NCI-H345 (cell line): ENCODE results near the gene CST11.

Experiments used
- DNase-seq: peaks from one replicate; lab custom pipeline; 2025; lab: John Stamatoyannopoulos, UW

The CST11 gene

DNA sequence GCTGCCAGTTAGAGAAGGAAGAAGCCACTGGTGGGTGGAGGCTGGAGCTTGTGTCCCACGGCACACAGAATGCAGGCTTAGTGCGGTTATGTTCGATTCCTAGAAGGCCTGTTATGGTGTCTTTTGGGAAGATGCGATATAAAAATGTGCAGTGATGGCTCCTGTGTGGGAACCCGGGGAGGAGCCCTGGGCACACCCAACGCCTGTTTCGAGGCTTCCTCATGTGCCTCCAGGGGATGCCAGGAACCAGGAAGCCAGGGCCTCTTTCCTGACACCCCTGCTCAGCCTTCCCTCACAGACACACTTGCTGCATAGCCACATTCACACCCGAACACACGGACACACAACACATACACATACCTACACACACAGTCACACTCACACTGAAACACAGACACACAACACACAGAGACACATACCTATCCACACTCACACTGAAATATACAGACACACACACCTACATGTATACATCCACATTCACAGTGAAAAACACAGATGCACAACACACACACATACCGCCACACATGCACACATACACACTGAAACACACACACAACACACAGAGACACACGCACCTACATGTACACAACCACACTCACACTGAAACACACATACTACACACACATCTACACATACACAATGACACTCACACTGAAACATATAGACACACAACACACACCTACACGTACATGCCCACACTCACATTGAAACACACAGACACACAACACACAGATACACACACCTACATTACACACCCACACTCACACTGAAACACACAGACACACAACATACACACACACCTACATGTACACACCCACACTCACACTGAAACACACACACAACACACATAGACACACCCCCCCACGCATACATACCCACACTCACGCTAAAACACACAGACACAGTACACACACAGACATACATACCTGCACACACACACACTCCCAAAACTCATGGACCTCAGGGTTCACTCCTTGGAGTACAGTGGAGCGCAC is 1.2 kb upstream of the CST11 start:
- no peak for DNase-seq

GRCh38 chr20:23451956-23452487 is 654 bp downstream of the CST11 start:
- DNase-seq, result no peak

DNA sequence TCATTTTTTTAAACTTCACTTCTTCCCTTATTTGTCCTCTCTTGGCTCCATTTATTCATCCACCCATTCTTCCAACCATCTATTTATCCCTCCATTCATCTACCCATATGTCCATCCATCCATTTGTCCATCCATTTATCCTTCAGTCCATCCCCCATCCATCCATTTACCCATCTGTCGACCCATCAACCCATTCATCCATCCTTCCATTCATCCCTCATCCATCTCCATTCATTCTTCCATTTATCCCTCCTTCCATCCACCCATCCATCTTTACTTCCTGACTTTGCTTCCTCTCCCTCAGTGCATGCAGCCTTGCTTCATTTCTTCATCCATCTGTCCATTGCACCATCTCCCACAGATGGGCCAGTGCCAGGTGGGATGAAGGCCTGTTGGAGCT is 1.8 kb downstream of the CST11 start:
- DNase-seq, result no peak

DNA sequence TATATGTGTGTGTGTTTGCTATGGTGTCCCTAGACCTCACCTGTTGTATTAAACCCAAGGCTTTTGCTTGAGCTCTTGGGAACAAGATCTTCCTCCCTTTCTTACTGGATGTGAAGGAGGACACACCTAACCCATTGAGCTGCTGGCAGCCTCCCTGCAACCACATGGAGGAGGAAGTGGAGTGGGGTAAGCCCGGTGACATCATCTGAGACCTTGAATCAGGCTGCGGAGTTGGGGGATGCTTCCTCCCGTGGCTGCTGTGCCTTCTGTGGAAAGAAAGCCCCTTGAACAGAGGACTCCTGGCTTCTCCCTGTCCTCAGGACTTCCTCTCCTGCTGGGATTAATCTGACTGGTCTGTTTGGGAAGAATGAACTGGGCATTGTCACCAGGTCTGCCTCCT is 3.3 kb downstream of the CST11 start:
- no peak for DNase-seq

DNA sequence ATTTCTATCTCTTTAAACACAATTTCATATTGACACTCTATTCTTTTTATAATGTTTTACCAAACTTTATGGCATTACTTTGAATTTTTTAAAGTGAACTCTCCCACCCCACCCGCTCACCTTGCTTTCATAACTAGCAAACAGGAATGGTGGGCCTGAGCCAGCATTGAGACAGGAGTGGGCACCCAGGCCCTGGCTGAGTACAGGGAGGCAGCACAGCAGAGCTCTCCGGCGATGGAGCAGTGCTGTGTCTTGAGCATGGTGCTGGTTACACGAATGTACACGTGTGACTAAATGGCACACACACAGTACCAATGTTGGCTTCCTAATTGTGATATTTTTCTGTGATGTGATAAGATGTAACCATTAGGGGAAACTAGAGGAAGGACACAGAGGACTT is 4.5 kb downstream of the CST11 start:
- DNase-seq, result no peak

GRCh38 chr20:23446505-23446904 is 6.2 kb downstream of the CST11 start:
- no peak for DNase-seq

GRCh38 chr20:23445596-23446217 is 7.0 kb downstream of the CST11 start:
- DNase-seq, result no peak

DNA sequence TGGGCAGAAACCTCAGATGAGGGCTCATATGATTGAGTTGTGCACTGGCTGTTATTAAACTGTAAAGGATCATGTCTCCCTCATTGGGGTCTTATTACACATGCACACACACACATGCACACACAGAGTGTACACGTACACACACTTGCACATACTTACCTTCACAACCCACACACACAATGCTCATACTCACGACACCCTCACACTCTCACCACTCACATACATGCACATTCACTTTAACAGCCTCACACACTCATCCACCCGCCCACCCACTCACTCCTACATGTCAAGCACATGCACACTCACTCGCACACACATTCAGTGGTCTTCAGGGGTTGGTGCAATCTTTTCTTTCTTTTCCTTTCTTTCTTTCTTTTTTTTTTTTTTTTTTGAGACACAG is 7.8 kb downstream of the CST11 start:
- DNase-seq, result no peak

- DNase-seq, result no peak
Observed at GRCh38 chr20:23442436-23442835, 10.2 kb downstream of the CST11 start.

DNA sequence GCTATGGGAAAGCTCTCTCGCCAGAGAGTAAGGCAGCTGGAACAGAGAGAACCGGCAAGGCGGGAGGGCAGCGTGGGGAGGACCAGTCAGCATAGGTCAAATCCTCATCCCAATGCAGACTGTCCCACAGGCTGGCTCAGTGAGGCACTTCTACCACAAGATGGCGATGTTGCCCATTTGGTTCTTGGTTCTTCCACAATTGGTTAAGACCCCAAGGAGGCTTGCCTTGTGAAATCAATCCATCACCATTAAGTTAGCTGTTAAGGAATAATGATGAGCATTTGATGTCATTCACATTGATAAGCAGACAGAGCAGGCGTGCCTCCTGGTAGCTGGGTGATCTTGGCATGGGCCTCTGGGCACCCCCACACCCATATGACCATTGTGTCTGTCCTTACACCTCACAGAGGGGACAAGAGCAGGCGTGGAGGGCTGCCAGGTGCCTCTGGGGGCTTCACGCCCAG is 10.8 kb downstream of the CST11 start:
- peak; percentile 83 for DNase-seq

DNA sequence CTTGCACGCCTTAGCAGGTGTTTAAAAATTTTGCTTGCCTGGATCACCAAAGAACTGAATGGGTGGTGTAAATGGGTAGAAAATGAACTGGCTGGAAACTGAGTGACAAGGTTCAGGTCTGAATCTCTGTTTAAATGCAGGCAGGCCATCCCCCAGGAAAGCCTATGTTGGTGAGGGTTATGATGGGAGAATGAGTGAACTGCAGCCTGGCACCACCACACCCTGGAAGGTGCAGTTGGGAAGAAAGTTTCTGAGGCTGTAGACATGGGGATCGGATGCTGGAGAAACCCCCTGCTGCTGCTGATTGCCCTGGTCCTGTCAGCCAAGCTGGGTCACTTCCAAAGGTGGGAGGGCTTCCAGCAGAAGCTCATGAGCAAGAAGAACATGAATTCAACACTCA is 12.7 kb downstream of the CST11 start:
- no peak for DNase-seq

GRCh38 chr20:23438661-23439060 is 14.0 kb downstream of the CST11 start:
- no peak for DNase-seq

DNA sequence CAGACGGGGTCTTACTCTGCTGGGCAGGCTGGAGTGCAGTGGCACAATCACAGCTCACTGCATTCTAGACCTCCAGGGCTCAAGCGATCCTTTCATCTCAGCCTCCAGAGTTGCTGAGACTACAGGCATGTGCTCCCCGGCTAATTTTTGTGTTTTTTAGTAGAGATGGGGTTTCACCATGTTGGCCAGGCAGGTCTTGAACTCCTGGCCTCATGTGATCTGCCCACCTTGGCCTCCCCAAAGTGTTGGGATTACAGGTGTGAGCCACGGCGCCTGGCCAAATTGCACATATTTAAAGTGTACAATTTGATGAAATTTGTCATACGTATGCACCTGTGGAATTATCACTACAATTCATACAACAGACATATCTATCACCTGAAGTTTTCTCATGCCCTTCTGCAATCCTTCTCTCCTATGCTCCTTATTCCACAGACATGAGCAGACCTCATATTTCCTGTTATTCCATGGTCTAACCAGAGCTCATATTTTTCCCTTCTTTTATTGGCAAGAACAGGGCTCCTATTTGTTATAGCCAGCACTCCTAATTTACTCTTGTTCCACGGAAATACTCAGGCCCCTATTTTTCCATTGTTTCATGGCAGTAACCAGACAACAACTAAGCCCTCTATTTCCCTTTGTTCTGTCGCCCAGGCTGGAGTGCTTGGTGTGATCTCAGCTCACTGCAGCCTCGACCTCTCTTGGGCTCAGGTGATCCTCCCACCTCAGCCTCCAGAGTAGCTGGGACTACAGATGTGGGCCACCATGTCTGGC is 15.4 kb downstream of the CST11 start:
- DNase-seq, result no peak

- no peak for DNase-seq
Observed at GRCh38 chr20:23436681-23437080, 16.0 kb downstream of the CST11 start.

GRCh38 chr20:23435626-23436539 is 16.8 kb downstream of the CST11 start:
- DNase-seq, result peak; percentile 74

GRCh38 chr20:23434521-23435313 is 18.0 kb downstream of the CST11 start:
- DNase-seq, result no peak

DNA sequence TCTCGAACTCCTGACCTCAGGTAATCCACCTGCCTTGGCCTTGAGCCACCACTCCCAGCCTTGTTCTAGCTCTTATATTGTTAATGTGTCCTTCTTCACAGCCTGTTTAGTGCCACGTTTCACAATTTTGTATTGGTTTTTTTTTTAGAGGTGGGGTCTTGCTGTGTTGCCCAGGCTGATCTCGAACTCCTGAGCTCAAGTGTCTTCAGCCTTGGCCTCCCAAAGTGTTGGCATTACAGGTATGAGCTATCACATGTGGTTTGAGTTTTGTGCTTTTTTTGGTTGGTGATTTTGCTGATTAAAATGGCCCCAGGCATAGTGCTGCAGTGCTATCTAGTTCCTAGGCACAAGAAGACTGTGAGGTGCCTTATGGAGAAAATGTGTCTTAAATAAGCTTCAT is 19.0 kb downstream of the CST11 start:
- no peak for DNase-seq

GRCh38 chr20:23425129-23425528 is 27.5 kb downstream of the CST11 start:
- DNase-seq, result no peak

DNA sequence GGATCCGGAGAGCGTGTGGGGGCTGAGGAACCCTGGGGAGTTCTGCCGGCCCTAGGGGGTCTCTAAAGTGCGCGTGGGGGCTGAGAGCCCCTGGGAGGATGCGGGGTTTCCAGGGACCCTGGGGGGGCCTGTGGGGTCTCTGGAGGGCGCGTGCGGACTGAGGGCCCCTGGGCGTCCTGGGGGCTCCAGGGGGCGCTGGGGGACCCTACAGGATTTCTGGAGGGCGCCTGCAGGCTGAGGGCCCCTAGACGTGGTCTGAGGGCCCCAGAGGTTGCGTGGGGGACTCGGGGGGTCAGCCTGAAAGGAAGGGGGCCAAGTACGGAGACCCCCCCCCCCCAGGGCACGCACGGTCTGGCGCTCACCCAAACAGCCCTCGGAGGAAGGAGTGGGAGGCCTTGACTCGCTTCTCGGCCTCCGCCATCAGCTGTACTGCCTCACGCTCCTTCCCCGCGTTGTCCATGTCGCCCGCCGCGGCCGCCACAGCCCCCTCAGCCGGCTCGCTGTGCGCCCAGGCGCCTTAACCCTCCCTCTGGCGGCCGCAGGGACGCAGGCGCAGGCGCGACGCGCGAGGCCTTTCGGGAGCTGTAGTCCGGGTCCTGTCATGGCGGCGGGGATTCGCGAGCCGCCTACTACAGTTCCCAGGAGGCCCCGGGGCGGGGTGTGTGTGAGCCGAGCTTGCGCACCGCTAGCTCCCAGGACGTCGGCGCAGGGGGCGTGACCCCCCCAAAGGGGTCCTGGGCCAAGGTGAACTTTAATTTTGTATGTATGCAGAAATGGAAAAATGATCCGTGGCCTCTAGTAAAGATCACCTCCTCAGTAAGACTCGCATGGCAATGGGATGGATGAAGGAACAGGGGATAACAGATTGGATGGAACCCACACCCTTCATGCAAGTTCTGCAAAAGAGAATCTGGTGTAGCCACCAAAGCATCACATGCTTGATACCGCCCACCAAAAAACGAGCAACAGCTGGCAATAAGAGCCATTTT is 31.4 kb downstream of the CST11 start, which contains the start of gene NAPB:
NAPB (minus strand) TSS at position 546 of the 989 bp plus-strand sequence; CDS start at position 460, 86 bp downstream.
- DNase-seq, result peak; percentile 98
